CD14-positive monocyte (primary cell): ENCODE results near the gene THEMIS. TPM values are rescaled to one million over a fixed set of nuclear protein-coding genes. Genes with fewer than 3 reads are reported as not detected.
"Not testable (repeated sequence)": the region's sequence is repeated elsewhere in the genome, so short reads cannot be mapped to it uniquely, and the experiment has no call there.

ENCODE experiments used
- DNase-seq, 3 donors: peaks; one replicate each; pipeline ENCODE4 v3.0.0-alpha.2; 2011 to 2022
- H2AFZ ChIP-seq: 2 replicates; pipeline ENCODE4 v1.6.0; 2012; ENCODE audit warnings: mild to moderate bottlenecking, low read depth, low read length, inconsistent platforms; ENCODE audit not compliant: insufficient read depth, poor library complexity, severe bottlenecking
- H3K27ac ChIP-seq, 2 donors: 1 replicate in 1 of 2; 2 replicates in 1 of 2; pipeline ENCODE4 v1.5.1; 2012 to 2013; ENCODE audit warnings: low read length in 2 of 2, control low read depth in 1 of 2, inconsistent platforms in 1 of 2, low read depth in 1 of 2, mild to moderate bottlenecking in 1 of 2
- H3K27me3 ChIP-seq, 2 donors: one replicate each; pipeline versions ENCODE4 v1.6.0 to v1.6.1; 2011 to 2013; ENCODE audit warnings: low read length in 2 of 2; ENCODE audit not compliant: control insufficient read depth in 2 of 2, insufficient read depth in 2 of 2
- H3K36me3 ChIP-seq, 2 donors: replicated peaks in 1 of 2; 1 replicate in 1 of 2; 2 replicates in 1 of 2; pipeline versions ENCODE4 v1.5.1 to v1.6.1; 2012 to 2013; ENCODE audit warnings: low read length in 2 of 2, control low read depth in 1 of 2, inconsistent platforms in 1 of 2, mild to moderate bottlenecking in 1 of 2; ENCODE audit not compliant: insufficient read depth in 2 of 2, control insufficient read depth in 1 of 2
- H3K4me1 ChIP-seq, 2 donors: 1 replicate in 1 of 2; 2 replicates in 1 of 2; pipeline versions ENCODE4 v1.5.1 to v1.6.1; 2012 to 2013; ENCODE audit warnings: low read length in 2 of 2, control low read depth in 1 of 2, inconsistent platforms in 1 of 2, mild to moderate bottlenecking in 1 of 2, moderate library complexity in 1 of 2; ENCODE audit not compliant: insufficient read depth in 2 of 2, control insufficient read depth in 1 of 2
- H3K4me2 ChIP-seq: replicated peaks from 2 replicates; pipeline ENCODE3; 2012; ENCODE audit warnings: low read length, moderate library complexity, mild to moderate bottlenecking; ENCODE audit not compliant: poor library complexity, severe bottlenecking; ENCODE audit errors: extremely low read depth
- H3K4me3 ChIP-seq, 3 experiments: fragments of 200-600 bp in 1 of 3; sonication (generic) in 1 of 3; replicated peaks in 1 of 3; 1 replicate in 2 of 3; 2 replicates in 1 of 3; pipeline ENCODE4 v1.5.1; 2011 to 2013; ENCODE audit warnings: low read length in 3 of 3, mild to moderate bottlenecking in 3 of 3, control low read depth in 2 of 3, low read depth in 2 of 3, inconsistent platforms in 1 of 3, moderate library complexity in 1 of 3
- H3K79me2 ChIP-seq: 2 replicates; pipeline ENCODE4 v1.6.0; 2012; ENCODE audit warnings: mild to moderate bottlenecking, control low read depth, inconsistent platforms, low read length, moderate library complexity; ENCODE audit not compliant: insufficient read depth
- H3K9ac ChIP-seq: 2 replicates; pipeline ENCODE4 v1.6.0; 2017; ENCODE audit warnings: low read length, mild to moderate bottlenecking; ENCODE audit not compliant: insufficient read depth, poor library complexity, severe bottlenecking
- H3K9me3 ChIP-seq, 2 donors: replicated peaks in 1 of 2; 1 replicate in 1 of 2; 2 replicates in 1 of 2; pipeline versions ENCODE4 v1.5.1 to v1.6.1; 2012 to 2013; ENCODE audit warnings: low read length in 2 of 2, control low read depth in 1 of 2; ENCODE audit not compliant: control insufficient read depth in 1 of 2, insufficient read depth in 1 of 2
- H4K20me1 ChIP-seq: 2 replicates; pipeline ENCODE4 v1.6.0; 2012; ENCODE audit warnings: mild to moderate bottlenecking, low read length, control low read depth, moderate library complexity; ENCODE audit not compliant: insufficient read depth
- H3K27ac Mint-ChIP-seq, 7 donors: one replicate each; pipeline ENCODE4 v1.8.0; 2020; ENCODE audit warnings: mild to moderate bottlenecking in 7 of 7, mixed read lengths in 7 of 7, moderate library complexity in 6 of 7, inconsistent platforms in 2 of 7
- H3K27me3 Mint-ChIP-seq, 3 donors: one replicate each; pipeline ENCODE4 v1.8.0; 2021 to 2022; ENCODE audit warnings: low read depth in 3 of 3, mild to moderate bottlenecking in 3 of 3, mixed read lengths in 3 of 3, moderate library complexity in 3 of 3, inconsistent platforms in 1 of 3
- H3K36me3 Mint-ChIP-seq, 2 donors: one replicate each; pipeline ENCODE4 v1.8.0; 2020; ENCODE audit warnings: mixed read lengths in 2 of 2, inconsistent platforms in 1 of 2, mild to moderate bottlenecking in 1 of 2
- H3K4me1 Mint-ChIP-seq: one replicate; pipeline ENCODE4 v1.8.0; 2020; ENCODE audit warnings: mild to moderate bottlenecking, mixed read lengths
- H3K4me3 Mint-ChIP-seq, 2 donors: one replicate each; pipeline ENCODE4 v1.8.0; 2020; ENCODE audit warnings: mild to moderate bottlenecking in 2 of 2, mixed read lengths in 2 of 2, moderate library complexity in 1 of 2
- H3K9me3 Mint-ChIP-seq, 7 donors: one replicate each; pipeline ENCODE4 v1.8.0; 2020 to 2022; ENCODE audit warnings: mixed read lengths in 7 of 7, mild to moderate bottlenecking in 6 of 7, moderate library complexity in 6 of 7, inconsistent platforms in 2 of 7
- CTCF ChIP-seq: fragments of 200-600 bp; IDR thresholded peaks from one replicate; pipeline ENCODE4 v1.8.0; 2022; ENCODE audit warnings: antibody characterized with exemption, mild to moderate bottlenecking
- WGBS: methylation state at CpG from one replicate; pipeline ENCODE4 v1.1.5; 2013; ENCODE audit warnings: missing lambda C conversion rate; ENCODE audit not compliant: insufficient coverage; 5-methylcytosine and 5-hydroxymethylcytosine counted together
- intact Hi-C, 2 donors: fragments of 100-400 bp; cut with micrococcal nuclease; formaldehyde crosslinking; loops; one replicate each; pipeline versions ENCODE4 v1.15.0 to v1.15.1; 2023
- polyA plus RNA-seq, 3 donors: library from polyadenylated mRNA; depleted of rRNA in 1 of 3; unstranded in 2 of 3; stranded (reverse) in 1 of 3; fragments of 300-500 nt in 2 of 3; fragments of >200 nt in 1 of 3; fragmentation: Illumina TruSeq in 2 of 3; gene quantifications; 1 replicate in 2 of 3; 2 replicates in 1 of 3; pipeline ENCODE4 v1.2.3, GENCODE V29; 2012 to 2021

THEMIS gene
- polyA plus RNA-seq, 3 donors = 0.13 to 0.16 TPM; not detected in 1

- no peak overlapping the region for H3K4me2 ChIP-seq
- 73% methylated on average over 3 of the region's 5 CpGs for WGBS
- H3K9ac ChIP-seq = no peak overlapping the region
- Mint-ChIP-seq H3K9me3 (peaks cover 9 to 21% (median 13%) of the 10 kb centered on the region in 7 donors), H3K4me1 (no peaks in the 10 kb centered on the region), H3K36me3 (no peaks in the 10 kb centered on the region), H3K27me3 (no peaks in the 10 kb centered on the region), H3K27ac (no peak overlapping the region), H3K4me3 (no peak overlapping the region)
- H3K27ac ChIP-seq = no peak overlapping the region
- H3K36me3 ChIP-seq = no peaks in the 10 kb centered on the region
- no peaks in the 10 kb centered on the region for H3K79me2 ChIP-seq
- H3K4me1 ChIP-seq = no peaks in the 10 kb centered on the region
- no peaks in the 10 kb centered on the region for H3K27me3 ChIP-seq
- intact Hi-C loops = no loop called here
- no peak overlapping the region for H3K4me3 ChIP-seq
- no peak overlapping the region for H2AFZ ChIP-seq
- H3K9me3 ChIP-seq = peaks cover 8 to 10% of the 10 kb centered on the region in 2 donors
- no peaks in the 10 kb centered on the region for H4K20me1 ChIP-seq
- no peak for TF ChIP-seq CTCF
- no peak for DNase-seq
Observed at GRCh38 chr6:127932708-127933107, 31.9 kb upstream of the THEMIS start.

GRCh38 chr6:127926441-127926840, 25.6 kb upstream of the THEMIS start:
- H3K4me2 ChIP-seq, H3K79me2 ChIP-seq, H3K4me1 Mint-ChIP-seq, H3K4me3 Mint-ChIP-seq, H3K36me3 Mint-ChIP-seq, DNase-seq, H3K27me3 Mint-ChIP-seq, H3K27ac ChIP-seq, H2AFZ ChIP-seq, H3K4me1 ChIP-seq, H3K27ac Mint-ChIP-seq, intact Hi-C loops, H3K36me3 ChIP-seq, H3K9ac ChIP-seq, H4K20me1 ChIP-seq, H3K4me3 ChIP-seq, H3K27me3 ChIP-seq: not testable (repeated sequence)
- 79% methylated on average over 4 of the region's 10 CpGs for WGBS
- H3K9me3 ChIP-seq = peaks cover 4 to 11% of the 10 kb centered on the region in 2 donors
- H3K9me3 Mint-ChIP-seq = peaks cover 14 to 29% (median 21%) of the 10 kb centered on the region in 7 donors
